ENCODE data around the gene ITPR2. TPM values are rescaled to one million over a fixed set of nuclear protein-coding genes. Genes with fewer than 3 reads are reported as not detected.

ITPR2 gene
- total RNA-seq, 1 experiment from 2014 or later = 26.0 TPM

DNA sequence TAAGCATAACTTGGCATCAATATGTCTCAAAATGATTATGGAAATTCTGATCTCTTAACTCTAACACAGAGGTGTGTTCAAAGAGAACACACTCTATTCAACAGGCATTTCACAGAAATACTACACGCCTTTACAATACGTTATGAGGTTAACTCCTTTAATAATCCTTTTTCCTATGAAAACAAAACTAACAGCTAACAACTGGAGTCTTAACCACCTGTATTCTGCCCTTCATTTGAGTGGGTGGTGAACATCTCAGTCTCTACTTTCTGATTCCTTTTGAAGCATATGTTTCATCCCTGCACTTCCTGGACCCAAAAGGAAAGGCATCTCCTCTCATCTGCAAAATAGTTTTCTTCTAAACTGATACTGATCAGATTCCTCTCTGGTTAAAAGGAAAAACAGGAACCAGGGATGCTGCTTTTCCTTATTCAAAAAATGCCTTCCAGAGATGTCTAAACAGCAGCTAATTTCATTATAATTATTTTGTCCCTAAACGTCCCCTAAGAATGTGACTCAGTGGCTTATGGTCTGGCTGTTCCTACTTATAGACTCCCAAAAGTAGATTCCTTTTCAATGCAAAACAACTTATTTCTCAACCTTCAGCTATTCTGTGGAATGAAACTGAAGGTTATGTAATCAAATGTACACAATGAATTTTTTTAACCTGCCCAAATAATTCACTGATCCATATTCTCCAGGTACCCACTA lies 24.1 kb downstream of the ITPR2 start:
- H3K4me3 ChIP-seq = no peak overlapping the region
- BruUV-seq (replicated peaks) = no TSS peak
- DNase-seq = no peak
- peaks cover 3% of the 10 kb centered on the region; the same call in 1 of the 2 replicates for H3F3A ChIP-seq (ENCODE audit: insufficient read depth, low read depth)
- ChIA-PET CTCF (no interaction called here), POLR2A (ENCODE audit: unreplicated experiment) (no interaction called here)
- H4K20me1 ChIP-seq (ENCODE audit: insufficient read depth) = no peaks in the 10 kb centered on the region
- intact Hi-C loops (cut with micrococcal nuclease; ENCODE audit: unreplicated experiment) = no loop called here
- no peaks in the 10 kb centered on the region for H3K9me3 ChIP-seq (ENCODE audit: insufficient read depth, low read depth)
- TF ChIP-seq, protein P1, sequence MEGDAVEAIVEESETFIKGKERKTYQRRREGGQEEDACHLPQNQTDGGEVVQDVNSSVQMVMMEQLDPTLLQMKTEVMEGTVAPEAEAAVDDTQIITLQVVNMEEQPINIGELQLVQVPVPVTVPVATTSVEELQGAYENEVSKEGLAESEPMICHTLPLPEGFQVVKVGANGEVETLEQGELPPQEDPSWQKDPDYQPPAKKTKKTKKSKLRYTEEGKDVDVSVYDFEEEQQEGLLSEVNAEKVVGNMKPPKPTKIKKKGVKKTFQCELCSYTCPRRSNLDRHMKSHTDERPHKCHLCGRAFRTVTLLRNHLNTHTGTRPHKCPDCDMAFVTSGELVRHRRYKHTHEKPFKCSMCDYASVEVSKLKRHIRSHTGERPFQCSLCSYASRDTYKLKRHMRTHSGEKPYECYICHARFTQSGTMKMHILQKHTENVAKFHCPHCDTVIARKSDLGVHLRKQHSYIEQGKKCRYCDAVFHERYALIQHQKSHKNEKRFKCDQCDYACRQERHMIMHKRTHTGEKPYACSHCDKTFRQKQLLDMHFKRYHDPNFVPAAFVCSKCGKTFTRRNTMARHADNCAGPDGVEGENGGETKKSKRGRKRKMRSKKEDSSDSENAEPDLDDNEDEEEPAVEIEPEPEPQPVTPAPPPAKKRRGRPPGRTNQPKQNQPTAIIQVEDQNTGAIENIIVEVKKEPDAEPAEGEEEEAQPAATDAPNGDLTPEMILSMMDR (conservative IDR thresholded peaks at IDR 0.05) = no peak
- no peak for TF ChIP-seq EZH2 (IDR thresholded peaks at IDR 0.05; ENCODE audit: low read depth)
- no peaks in the 10 kb centered on the region for H3K36me3 ChIP-seq (ENCODE audit: low read depth)
- no peaks in the 10 kb centered on the region for H3K27me3 ChIP-seq (ENCODE audit: insufficient read depth, low read depth)
- H2AFZ ChIP-seq = no peak overlapping the region
- no peaks in the 10 kb centered on the region for H3K79me2 ChIP-seq (ENCODE audit: low read depth)
- H3K4me2 ChIP-seq = no peak overlapping the region
- peaks cover 5% of the 10 kb centered on the region for H3K4me1 ChIP-seq (replicated peaks; ENCODE audit: insufficient read depth)
- no peak overlapping the region for H3K27ac ChIP-seq
- H3K9me2 ChIP-seq (ENCODE audit: insufficient read depth) = no peaks in the 10 kb centered on the region

DNA sequence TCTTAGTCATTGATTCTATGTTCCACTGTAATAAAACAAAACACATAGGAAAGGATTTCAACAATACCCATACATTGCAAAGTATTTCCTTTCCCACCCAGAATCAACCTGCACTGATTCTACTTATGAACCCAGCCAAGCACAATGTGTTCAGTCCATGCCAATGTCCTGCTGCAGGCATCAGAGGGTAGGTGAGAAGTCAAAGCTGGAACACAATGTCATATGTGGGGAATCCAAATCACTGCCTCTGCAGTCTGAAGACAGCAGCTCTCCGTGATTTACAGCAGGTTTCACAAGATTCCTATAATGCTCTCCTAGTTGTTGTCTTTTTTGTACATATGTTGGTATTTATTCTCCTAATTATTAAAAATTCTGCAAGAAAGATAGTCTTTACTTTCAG lies 25.7 kb downstream of the ITPR2 start:
- no peaks in the 10 kb centered on the region for H4K20me1 ChIP-seq (ENCODE audit: insufficient read depth)

DNA sequence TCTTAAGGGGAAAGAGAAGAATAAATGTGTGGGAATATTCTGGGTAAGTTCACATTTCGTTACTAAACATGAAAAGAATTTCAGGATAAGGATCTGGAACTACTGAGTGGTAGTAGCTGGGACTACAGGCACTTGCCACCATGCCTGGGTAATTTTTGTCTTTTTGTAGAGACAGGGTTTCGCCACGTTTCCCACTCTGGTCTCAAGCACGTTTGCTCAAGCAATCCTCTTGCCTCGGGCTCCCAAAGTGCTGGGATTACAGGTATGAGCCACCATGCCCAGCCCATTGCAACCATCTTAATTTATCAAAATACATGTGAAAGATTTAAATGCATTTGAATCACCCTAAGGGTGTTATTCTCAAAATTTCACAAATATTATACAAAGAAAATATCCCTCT lies 26.4 kb downstream of the ITPR2 start:
- no peaks in the 10 kb centered on the region for H3K9me3 ChIP-seq (ENCODE audit: insufficient read depth, low read depth)
- POLR2A ChIA-PET (ENCODE audit: unreplicated experiment) = no interaction called here
- TF ChIP-seq, protein P1 (conservative IDR thresholded peaks at IDR 0.05) = no peak
- TF ChIP-seq EZH2 (IDR thresholded peaks at IDR 0.05; ENCODE audit: low read depth) = no peak
- H3K79me2 ChIP-seq (ENCODE audit: low read depth) = no peaks in the 10 kb centered on the region
- no peaks in the 10 kb centered on the region for H3K27me3 ChIP-seq (ENCODE audit: insufficient read depth, low read depth)
- no peak for DNase-seq
- intact Hi-C loops (cut with micrococcal nuclease; ENCODE audit: unreplicated experiment) = no loop called here
- no TSS peak for BruUV-seq (replicated peaks)
- peaks cover 3% of the 10 kb centered on the region; the same call in 1 of the 2 replicates for H3F3A ChIP-seq (ENCODE audit: insufficient read depth, low read depth)
- H3K9me2 ChIP-seq (ENCODE audit: insufficient read depth) = no peaks in the 10 kb centered on the region
- H3K4me2 ChIP-seq = no peak overlapping the region
- CTCF ChIA-PET = no interaction called here
- H3K36me3 ChIP-seq (ENCODE audit: low read depth) = no peaks in the 10 kb centered on the region
- no peaks in the 10 kb centered on the region for H4K20me1 ChIP-seq (ENCODE audit: insufficient read depth)
- H3K4me1 ChIP-seq (replicated peaks; ENCODE audit: insufficient read depth) = peaks cover 6% of the 10 kb centered on the region
- no peak overlapping the region for H3K27ac ChIP-seq
- no peak overlapping the region for H3K4me3 ChIP-seq
- H2AFZ ChIP-seq = no peak overlapping the region

More for the DNA sequence above, 25.7 kb downstream of the ITPR2 start:
- no peak overlapping the region for H3K4me2 ChIP-seq
- POLR2A ChIA-PET (ENCODE audit: unreplicated experiment) = no interaction called here
- peaks cover 3% of the 10 kb centered on the region; the same call in 1 of the 2 replicates for H3F3A ChIP-seq (ENCODE audit: insufficient read depth, low read depth)
- no peaks in the 10 kb centered on the region for H3K79me2 ChIP-seq (ENCODE audit: low read depth)
- no peak for DNase-seq
- no peaks in the 10 kb centered on the region for H3K36me3 ChIP-seq (ENCODE audit: low read depth)
- no peaks in the 10 kb centered on the region for H3K9me3 ChIP-seq (ENCODE audit: insufficient read depth, low read depth)
- no peak overlapping the region for H3K27ac ChIP-seq
- H3K4me1 ChIP-seq (replicated peaks; ENCODE audit: insufficient read depth) = peaks cover 6% of the 10 kb centered on the region
- CTCF ChIA-PET = no interaction called here
- H2AFZ ChIP-seq = no peak overlapping the region
- intact Hi-C loops (cut with micrococcal nuclease; ENCODE audit: unreplicated experiment) = no loop called here
- H3K4me3 ChIP-seq = no peak overlapping the region
- no peak for TF ChIP-seq EZH2 (IDR thresholded peaks at IDR 0.05; ENCODE audit: low read depth)
- TF ChIP-seq, protein P1 (conservative IDR thresholded peaks at IDR 0.05) = no peak
- H3K9me2 ChIP-seq (ENCODE audit: insufficient read depth) = no peaks in the 10 kb centered on the region
- no TSS peak for BruUV-seq (replicated peaks)
- H3K27me3 ChIP-seq (ENCODE audit: insufficient read depth, low read depth) = no peaks in the 10 kb centered on the region

All from PC-9 (cell line).